GM12878 (cell line): Measurements from ENCODE around the gene TSEN54.

ENCODE experiments used
- EZH2 ChIP-seq: IDR thresholded peaks from 2 replicates; pipeline ENCODE4 v1.6.1; 2012; ENCODE audit warnings: low read depth, mild to moderate bottlenecking, control low read depth, inconsistent platforms, low read length, borderline replicate concordance; ENCODE audit not compliant: control insufficient read depth
- KLF5 ChIP-seq: fragments of 450-650 bp; IDR thresholded peaks from 2 replicates; pipeline ENCODE4 v1.6.1; 2014; ENCODE audit warnings: mild to moderate bottlenecking; ENCODE audit not compliant: partially characterized antibody

DNA sequence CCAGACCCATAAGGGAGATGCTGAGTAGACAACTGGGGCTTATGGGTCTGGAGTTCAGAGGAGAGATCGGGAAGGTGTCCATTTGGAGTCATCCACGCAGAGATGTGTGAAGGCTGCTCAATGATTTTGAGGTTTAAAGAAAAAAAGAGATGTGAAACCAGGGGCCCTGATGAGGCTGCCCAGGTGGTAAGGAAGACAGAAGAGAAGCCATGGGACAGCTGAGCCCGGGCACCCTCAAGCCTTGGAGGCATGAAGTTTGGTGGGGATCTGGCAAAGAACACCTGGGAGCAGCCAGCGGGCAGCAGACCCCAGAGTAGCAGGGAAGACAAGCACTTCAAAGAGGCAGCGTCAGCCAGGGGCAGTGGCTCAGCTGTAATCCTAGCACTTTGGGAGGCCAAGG, 50.5 kb downstream of the TSEN54 start:
- TF ChIP-seq KLF5 (no peak), EZH2 (no peak)
